ENCODE data around the gene MDC1. TPM values are rescaled to one million over a fixed set of nuclear protein-coding genes. Genes with fewer than 3 reads are reported as not detected.

MDC1 gene
- total and polyA plus RNA-seq, 2 of the 13 experiments (the other 11 are each of a cell fraction or from before 2014, with no cell fraction given): 8.4 to 14.0 TPM

DNA sequence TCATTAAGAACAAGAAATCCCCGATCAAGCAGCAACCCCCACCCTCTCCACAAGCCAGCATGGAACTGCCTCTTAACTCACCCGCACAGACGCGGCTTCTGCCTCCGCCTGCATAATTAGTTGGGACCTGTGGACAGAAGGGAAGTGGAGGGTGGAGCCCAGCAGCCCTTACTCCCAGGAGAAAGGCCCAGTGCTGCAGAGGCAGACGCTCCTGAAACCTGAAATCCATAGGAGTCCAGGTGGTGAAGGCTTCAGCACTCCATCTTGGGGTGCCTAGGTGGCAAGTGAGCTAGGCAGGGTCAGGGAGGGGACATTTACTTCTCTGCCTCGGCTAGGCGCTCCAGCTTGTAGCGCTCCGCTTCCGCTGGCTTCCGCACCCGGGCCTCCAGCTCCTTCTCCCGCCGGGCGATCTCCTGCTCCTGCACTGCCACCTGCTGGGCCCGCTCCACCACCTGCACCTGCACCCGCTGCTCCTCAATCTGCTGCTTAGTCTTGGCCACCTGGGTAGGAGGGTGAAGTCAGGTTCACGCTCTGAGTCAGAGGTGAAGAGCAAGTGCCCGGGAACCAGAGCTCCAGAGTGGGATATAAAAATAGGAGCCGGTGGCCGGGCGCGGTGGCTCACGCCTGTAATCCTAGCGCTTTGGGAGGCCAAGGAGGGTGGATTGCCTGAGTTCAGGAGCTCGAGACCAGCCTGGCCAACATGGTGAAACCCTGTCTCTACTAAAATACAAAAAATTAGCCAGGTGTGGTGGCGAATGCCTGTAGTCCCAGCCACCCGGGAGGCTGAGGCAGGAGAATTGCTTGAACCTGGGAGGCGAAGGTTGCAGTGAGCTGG is 13.7 kb upstream of the MDC1 start (continued):
- TF ChIP-seq, protein P1, sequence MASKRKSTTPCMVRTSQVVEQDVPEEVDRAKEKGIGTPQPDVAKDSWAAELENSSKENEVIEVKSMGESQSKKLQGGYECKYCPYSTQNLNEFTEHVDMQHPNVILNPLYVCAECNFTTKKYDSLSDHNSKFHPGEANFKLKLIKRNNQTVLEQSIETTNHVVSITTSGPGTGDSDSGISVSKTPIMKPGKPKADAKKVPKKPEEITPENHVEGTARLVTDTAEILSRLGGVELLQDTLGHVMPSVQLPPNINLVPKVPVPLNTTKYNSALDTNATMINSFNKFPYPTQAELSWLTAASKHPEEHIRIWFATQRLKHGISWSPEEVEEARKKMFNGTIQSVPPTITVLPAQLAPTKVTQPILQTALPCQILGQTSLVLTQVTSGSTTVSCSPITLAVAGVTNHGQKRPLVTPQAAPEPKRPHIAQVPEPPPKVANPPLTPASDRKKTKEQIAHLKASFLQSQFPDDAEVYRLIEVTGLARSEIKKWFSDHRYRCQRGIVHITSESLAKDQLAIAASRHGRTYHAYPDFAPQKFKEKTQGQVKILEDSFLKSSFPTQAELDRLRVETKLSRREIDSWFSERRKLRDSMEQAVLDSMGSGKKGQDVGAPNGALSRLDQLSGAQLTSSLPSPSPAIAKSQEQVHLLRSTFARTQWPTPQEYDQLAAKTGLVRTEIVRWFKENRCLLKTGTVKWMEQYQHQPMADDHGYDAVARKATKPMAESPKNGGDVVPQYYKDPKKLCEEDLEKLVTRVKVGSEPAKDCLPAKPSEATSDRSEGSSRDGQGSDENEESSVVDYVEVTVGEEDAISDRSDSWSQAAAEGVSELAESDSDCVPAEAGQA (IDR thresholded peaks at IDR 0.05; ENCODE audit: low read depth): peak; percentile 46; the same call in 1 of the 2 replicates
- TF ChIP-seq, protein P1 (CRISPR knock-in tag; IDR thresholded peaks at IDR 0.05; ENCODE audit: borderline replicate concordance): no peak
- TF ChIP-seq POGZ (CRISPR knock-in tag; IDR thresholded peaks at IDR 0.05) (peak; percentile 76), ZNF883 (CRISPR knock-in tag; IDR thresholded peaks at IDR 0.05; ENCODE audit: not compliant biosample characterization) (peak; percentile 72), ONECUT2 (CRISPR knock-in tag; IDR thresholded peaks at IDR 0.05) (no peak), MED1 (CRISPR knock-in tag; IDR thresholded peaks at IDR 0.05) (peak; percentile 49), ZKSCAN5 (CRISPR knock-in tag; IDR thresholded peaks at IDR 0.05) (no peak), PTBP1 (IDR thresholded peaks at IDR 0.05; ENCODE audit: low read depth, low read length, poor library complexity, severe bottlenecking) (no peak), HNRNPK (IDR thresholded peaks at IDR 0.05; ENCODE audit: low read depth, low read length, poor library complexity, severe bottlenecking) (no peak), MTF2 (CRISPR knock-in tag; IDR thresholded peaks at IDR 0.05; ENCODE audit: borderline replicate concordance) (no peak), ZNF232 (CRISPR knock-in tag; IDR thresholded peaks at IDR 0.05; ENCODE audit: borderline replicate concordance) (0 out of 2 replicates have a peak, but pooled peaks have one; percentile 46), RBM39 (IDR thresholded peaks at IDR 0.05; ENCODE audit: low read depth, low read length, poor library complexity, severe bottlenecking) (peak; percentile 30), CEBPG (CRISPR knock-in tag; IDR thresholded peaks at IDR 0.05) (no peak), TOPORS (CRISPR knock-in tag; IDR thresholded peaks at IDR 0.05) (no peak), TBL1XR1 (IDR thresholded peaks at IDR 0.05; ENCODE audit: borderline replicate concordance, low read length, partially characterized antibody) (no peak)
- TF ChIP-seq, protein P2, sequence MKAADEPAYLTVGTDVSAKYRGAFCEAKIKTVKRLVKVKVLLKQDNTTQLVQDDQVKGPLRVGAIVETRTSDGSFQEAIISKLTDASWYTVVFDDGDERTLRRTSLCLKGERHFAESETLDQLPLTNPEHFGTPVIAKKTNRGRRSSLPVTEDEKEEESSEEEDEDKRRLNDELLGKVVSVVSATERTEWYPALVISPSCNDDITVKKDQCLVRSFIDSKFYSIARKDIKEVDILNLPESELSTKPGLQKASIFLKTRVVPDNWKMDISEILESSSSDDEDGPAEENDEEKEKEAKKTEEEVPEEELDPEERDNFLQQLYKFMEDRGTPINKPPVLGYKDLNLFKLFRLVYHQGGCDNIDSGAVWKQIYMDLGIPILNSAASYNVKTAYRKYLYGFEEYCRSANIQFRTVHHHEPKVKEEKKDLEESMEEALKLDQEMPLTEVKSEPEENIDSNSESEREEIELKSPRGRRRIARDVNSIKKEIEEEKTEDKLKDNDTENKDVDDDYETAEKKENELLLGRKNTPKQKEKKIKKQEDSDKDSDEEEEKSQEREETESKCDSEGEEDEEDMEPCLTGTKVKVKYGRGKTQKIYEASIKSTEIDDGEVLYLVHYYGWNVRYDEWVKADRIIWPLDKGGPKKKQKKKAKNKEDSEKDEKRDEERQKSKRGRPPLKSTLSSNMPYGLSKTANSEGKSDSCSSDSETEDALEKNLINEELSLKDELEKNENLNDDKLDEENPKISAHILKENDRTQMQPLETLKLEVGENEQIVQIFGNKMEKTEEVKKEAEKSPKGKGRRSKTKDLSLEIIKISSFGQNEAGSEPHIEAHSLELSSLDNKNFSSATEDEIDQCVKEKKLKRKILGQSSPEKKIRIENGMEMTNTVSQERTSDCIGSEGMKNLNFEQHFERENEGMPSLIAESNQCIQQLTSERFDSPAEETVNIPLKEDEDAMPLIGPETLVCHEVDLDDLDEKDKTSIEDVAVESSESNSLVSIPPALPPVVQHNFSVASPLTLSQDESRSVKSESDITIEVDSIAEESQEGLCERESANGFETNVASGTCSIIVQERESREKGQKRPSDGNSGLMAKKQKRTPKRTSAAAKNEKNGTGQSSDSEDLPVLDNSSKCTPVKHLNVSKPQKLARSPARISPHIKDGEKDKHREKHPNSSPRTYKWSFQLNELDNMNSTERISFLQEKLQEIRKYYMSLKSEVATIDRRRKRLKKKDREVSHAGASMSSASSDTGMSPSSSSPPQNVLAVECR (CRISPR knock-in tag; IDR thresholded peaks at IDR 0.05; ENCODE audit: borderline replicate concordance): no peak; the same call in 1 of the 2 replicates

All from HepG2 (cell line).